Natural killer cell (primary cell): ENCODE data around the gene CLEC10A. TPM values are rescaled to one million over a fixed set of nuclear protein-coding genes. Genes with fewer than 3 reads are reported as not detected.

Experiments
- ATAC-seq, 3 donors: fragments of 150-1000 bp in 2 of 3; fragments of 200-7000 bp in 1 of 3; cut with Tn5 transposase; 1 replicate in 1 of 3; 2 replicates in 2 of 3; pipeline ENCODE4 v1.10.0; 2021; ENCODE audit warnings: mild to moderate bottlenecking in 2 of 3, moderate library complexity in 2 of 3
- DNase-seq, 2 donors: peaks; one replicate each; pipeline versions ENCODE4 v3.0.0 to v3.0.0-alpha.2; 2013 to 2021; ENCODE audit warnings: mixed read lengths in 1 of 2
- H3K27ac ChIP-seq: one replicate; pipeline ENCODE4 v1.5.1; 2013; ENCODE audit warnings: mild to moderate bottlenecking, low read length
- H3K27me3 ChIP-seq: one replicate; pipeline ENCODE4 v1.6.1; 2013; ENCODE audit warnings: low read length; ENCODE audit not compliant: control insufficient read depth, insufficient read depth
- H3K36me3 ChIP-seq: one replicate; pipeline ENCODE4 v1.6.1; 2013; ENCODE audit warnings: low read length; ENCODE audit not compliant: control insufficient read depth, insufficient read depth
- H3K4me1 ChIP-seq: one replicate; pipeline ENCODE4 v1.6.1; 2013; ENCODE audit warnings: low read length; ENCODE audit not compliant: control insufficient read depth, insufficient read depth
- H3K4me3 ChIP-seq: one replicate; pipeline ENCODE4 v1.5.1; 2013; ENCODE audit warnings: low read length
- H3K9me3 ChIP-seq: one replicate; pipeline ENCODE4 v1.6.1; 2013; ENCODE audit warnings: low read length; ENCODE audit not compliant: control insufficient read depth, insufficient read depth
- H3K27ac Mint-ChIP-seq, 2 donors: one replicate each; pipeline ENCODE4 v1.8.0; 2022; ENCODE audit warnings: mild to moderate bottlenecking in 2 of 2, mixed read lengths in 2 of 2, moderate library complexity in 1 of 2
- H3K27me3 Mint-ChIP-seq, 2 donors: one replicate each; pipeline ENCODE4 v1.8.0; 2022; ENCODE audit warnings: low read depth in 2 of 2, mixed read lengths in 2 of 2
- H3K36me3 Mint-ChIP-seq: one replicate; pipeline ENCODE4 v1.8.0; 2022; ENCODE audit warnings: mixed read lengths
- H3K4me1 Mint-ChIP-seq, 2 donors: one replicate each; pipeline ENCODE4 v1.8.0; 2022; ENCODE audit warnings: mixed read lengths in 2 of 2
- H3K4me3 Mint-ChIP-seq: one replicate; pipeline ENCODE4 v1.8.0; 2022; ENCODE audit warnings: mild to moderate bottlenecking, moderate library complexity, mixed read lengths
- H3K9me3 Mint-ChIP-seq, 2 donors: one replicate each; pipeline ENCODE4 v1.8.0; 2022; ENCODE audit warnings: mixed read lengths in 2 of 2
- CTCF ChIP-seq: fragments of 200-600 bp; IDR thresholded peaks from one replicate; pipeline ENCODE4 v1.8.0; 2022; ENCODE audit warnings: antibody characterized with exemption
- WGBS: methylation state at CpG from one replicate; pipeline ENCODE4 v1.1.7; 2013; ENCODE audit warnings: missing lambda C conversion rate; ENCODE audit not compliant: insufficient coverage; 5-methylcytosine and 5-hydroxymethylcytosine counted together
- intact Hi-C: fragments of 100-400 bp; cut with micrococcal nuclease; formaldehyde crosslinking; loops from one replicate; pipeline ENCODE4 v1.14.2; 2022
- total RNA-seq, 4 donors: library from RNA; stranded (reverse); fragments of 120-200 nt in 1 of 4; gene quantifications; one replicate each; pipeline versions ENCODE4 v1.2.3 to v1.2.4, GENCODE V29; 2013 to 2022

The CLEC10A gene
- total RNA-seq, 3 donors from 2014 or later (not counting 1 experiment from before 2014, with no cell fraction given) = 0.54 to 2.2 (median 1.8) TPM

GRCh38 chr17:7114241-7114874, 34.3 kb upstream of the CLEC10A start, which contains the start of gene ASGR2:
Gene ASGR2 (minus strand): TSS chr17:7114822. CDS start chr17:7114240, 582 bp downstream.
- Histone ChIP-seq H3K27ac (no peak within 1 kb of the TSS), H3K4me3 (no peak within 1 kb of the TSS), H3K27me3 (no peaks in the 10 kb centered on the region), H3K9me3 (no peaks in the 10 kb centered on the region), H3K4me1 (peaks cover 28% of the 10 kb centered on the region), H3K36me3 (no peaks in the 10 kb centered on the region)
- Mint-ChIP-seq H3K4me1 (peaks cover 13 to 19% of the 10 kb centered on the region in 2 donors), H3K27me3 (peaks cover 2 to 4% of the 10 kb centered on the region in 2 donors), H3K36me3 (no peaks in the 10 kb centered on the region), H3K27ac (no peak within 1 kb of the TSS), H3K4me3 (no peak within 1 kb of the TSS), H3K9me3 (no peaks in the 10 kb centered on the region)
- no peak for TF ChIP-seq CTCF
- no peak for DNase-seq
- ATAC-seq = no peak
- intact Hi-C loops = no loop called here
- 89% methylated on average over 14 of the region's 14 CpGs for WGBS

- Mint-ChIP-seq H3K27me3 (peaks cover 0 to 4% of the 10 kb centered on the region in 2 donors), H3K4me1 (peaks cover 15 to 22% of the 10 kb centered on the region in 2 donors), H3K9me3 (no peaks in the 10 kb centered on the region), H3K4me3 (no peak overlapping the region), H3K36me3 (no peaks in the 10 kb centered on the region), H3K27ac (no peak overlapping the region)
- H3K4me3 ChIP-seq = no peak overlapping the region
- no peak overlapping the region for H3K27ac ChIP-seq
- H3K27me3 ChIP-seq = no peaks in the 10 kb centered on the region
- DNase-seq (no peak), ATAC-seq (no peak)
- intact Hi-C loops = no loop called here
- H3K9me3 ChIP-seq = no peaks in the 10 kb centered on the region
- H3K4me1 ChIP-seq = peaks cover 33% of the 10 kb centered on the region
- no peaks in the 10 kb centered on the region for H3K36me3 ChIP-seq
- WGBS = 86% methylated on average over 12 of the region's 15 CpGs
- TF ChIP-seq CTCF = no peak
Measured at GRCh38 chr17:7113273-7114071, 33.4 kb upstream of the CLEC10A start.

GRCh38 chr17:7112510-7113108, 32.6 kb upstream of the CLEC10A start:
- ATAC-seq = no peak
- WGBS = 97% methylated on average over 9 of the region's 10 CpGs
- no peak overlapping the region for H3K27ac Mint-ChIP-seq

More at GRCh38 chr17:7112510-7113108, 32.6 kb upstream of the CLEC10A start:
- H3K27me3 Mint-ChIP-seq = peaks cover 0 to 4% of the 10 kb centered on the region in 2 donors
- no peaks in the 10 kb centered on the region for H3K9me3 Mint-ChIP-seq
- no peak for TF ChIP-seq CTCF
- Histone ChIP-seq H3K27ac (no peak overlapping the region), H3K27me3 (no peaks in the 10 kb centered on the region), H3K4me3 (no peak overlapping the region), H3K9me3 (no peaks in the 10 kb centered on the region), H3K36me3 (no peaks in the 10 kb centered on the region), H3K4me1 (peaks cover 33% of the 10 kb centered on the region)
- H3K4me1 Mint-ChIP-seq = peaks cover 15 to 22% of the 10 kb centered on the region in 2 donors
- no peak for DNase-seq
- no peaks in the 10 kb centered on the region for H3K36me3 Mint-ChIP-seq
- intact Hi-C loops = no loop called here
- no peak overlapping the region for H3K4me3 Mint-ChIP-seq
